Measurements from ENCODE around the gene ANKRD13A.
"Not testable (repeated sequence)": the region's sequence is repeated elsewhere in the genome, so short reads cannot be mapped to it uniquely, and the experiment has no call there.

ANKRD13A gene

DNA sequence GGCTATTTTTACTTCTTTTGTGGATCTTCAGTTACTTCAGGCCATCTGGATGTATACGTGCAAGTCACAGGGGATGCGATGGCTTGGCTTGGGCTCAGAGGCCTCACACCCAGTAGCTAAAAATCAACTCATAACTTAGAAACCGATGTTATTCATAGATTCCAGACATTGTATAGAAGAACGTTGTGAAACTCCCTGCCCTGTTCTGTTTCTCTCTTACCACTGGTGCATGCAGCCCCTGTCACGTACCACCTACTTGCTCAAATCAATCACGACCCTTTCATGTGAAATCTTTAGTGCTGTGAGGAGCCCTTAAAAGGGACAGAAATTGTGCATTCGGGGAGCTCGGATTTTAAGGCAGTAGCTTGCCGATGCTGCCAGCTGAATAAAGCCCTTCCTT, 50.4 kb downstream of the ANKRD13A start:
- DNase-seq: not testable (repeated sequence)

DNA sequence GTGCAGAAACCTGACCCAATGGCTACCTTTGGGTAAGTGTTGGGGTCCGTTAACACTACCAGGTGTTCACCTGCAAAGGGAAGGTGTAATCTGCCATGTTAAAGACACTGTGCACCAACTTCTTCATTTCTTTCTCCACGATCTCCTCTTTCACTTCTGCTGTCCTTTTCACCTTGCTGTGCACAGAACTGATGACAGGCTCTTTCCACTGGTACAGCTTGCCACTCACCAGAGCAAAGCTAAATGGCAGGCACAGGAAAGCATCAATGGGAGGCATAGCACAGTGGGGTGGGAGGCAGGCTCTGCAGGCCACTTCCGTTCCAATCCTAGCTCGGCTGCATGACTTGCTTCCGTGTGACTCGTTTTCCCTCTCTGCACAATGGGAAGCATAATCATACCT, 51.7 kb downstream of the ANKRD13A start:
- no peak for DNase-seq

DNA sequence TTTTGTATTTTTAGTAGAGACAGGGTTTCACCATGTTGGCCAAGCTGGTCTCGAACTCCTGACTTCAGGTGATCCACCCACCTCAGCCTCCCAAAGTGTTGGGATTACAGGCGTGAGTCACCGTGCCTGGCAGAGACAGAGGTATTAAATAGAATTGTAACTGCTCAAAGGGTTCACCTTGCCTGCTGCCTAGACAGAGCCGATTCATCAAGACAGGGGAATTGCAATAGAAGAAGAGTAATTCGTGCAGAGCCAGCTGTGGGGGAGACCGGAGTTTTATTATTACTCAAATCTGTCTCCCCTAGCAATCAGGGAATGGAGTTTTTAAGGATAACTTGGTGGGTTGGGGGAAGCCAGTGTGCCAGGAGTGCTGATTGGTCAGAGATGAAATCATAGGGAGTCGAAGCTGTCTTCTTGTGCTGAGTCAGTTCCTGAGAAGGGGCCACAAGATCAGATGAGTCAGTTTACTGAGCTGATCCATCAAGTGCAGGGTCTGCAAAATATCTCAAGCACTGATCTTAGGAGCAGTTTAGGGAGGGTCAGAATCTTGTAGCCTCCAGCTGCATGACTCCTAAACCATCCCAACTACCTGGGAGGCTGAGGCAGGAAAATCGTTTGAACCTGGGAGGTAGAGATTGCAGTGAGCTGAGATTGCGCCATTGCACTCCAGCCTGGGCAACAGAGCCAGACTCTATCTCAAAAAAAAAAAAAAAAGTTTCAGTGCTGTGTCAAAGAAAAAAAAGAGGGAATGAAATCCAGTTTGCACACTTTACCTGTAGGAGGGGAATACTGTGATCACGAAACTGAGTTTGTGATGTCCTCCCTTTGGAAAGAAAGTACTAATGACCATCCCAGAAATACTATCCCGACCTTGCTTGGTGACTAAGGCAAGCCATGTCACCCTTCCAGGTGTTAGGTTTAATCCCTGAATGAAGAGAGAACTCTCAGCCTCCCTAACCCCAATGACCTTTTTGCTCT, 56.4 kb downstream of the ANKRD13A start:
- not testable (repeated sequence) for DNase-seq

DNA sequence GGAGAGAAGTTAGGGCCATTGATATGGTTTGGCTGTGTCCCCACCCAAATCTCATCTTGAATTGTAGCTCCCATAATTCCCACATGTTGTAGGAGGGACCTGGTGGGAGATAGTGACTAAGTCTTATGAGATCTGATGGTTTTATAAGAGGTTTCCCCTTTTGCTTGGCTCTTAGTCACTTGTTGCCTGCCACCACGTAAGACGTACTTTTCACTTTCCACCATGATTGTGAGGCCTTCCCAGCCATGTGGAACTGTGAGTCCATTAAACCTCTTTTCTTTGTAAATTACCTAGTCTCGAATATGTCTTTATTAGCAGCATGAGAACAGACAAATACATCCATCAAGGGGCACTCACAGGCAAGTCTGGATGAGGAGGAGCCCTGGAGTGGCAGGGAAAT, 57.4 kb downstream of the ANKRD13A start:
- DNase-seq: not testable (repeated sequence)

DNA sequence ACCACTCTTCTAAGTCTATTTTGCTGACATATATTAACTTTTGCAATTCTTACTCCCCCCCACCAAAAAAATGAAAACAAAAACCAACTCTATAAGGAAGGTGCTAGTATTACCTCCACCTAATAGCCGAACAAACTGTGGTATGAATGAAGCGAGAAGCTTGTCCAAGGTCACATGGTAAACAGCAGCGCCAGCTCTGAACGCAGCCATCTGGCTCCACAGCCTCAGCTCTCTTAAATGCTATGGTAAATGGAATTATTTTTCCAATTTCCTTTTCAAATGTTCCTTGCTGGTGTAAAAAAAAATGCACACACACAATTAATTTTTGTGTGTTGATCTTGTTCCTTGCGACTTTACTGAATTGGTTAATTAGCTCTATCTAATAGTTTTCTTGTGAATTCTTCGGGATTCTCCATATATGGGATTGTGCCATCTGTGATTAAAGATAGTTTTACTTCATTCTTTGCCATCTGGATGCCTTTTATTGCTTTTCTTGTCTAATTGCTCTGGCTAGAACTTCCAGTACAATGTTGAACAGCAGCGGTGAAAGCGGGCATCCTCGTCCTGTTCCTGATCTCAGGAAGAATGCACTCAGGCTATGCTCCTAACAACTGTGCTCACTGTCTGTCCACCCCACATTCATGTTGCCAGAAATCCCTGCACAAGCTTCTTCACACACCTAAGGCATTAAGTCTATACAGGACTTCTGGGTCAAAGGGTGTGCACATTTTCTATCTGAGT, 59.8 kb downstream of the ANKRD13A start:
- DNase-seq: peak; percentile 83

DNA sequence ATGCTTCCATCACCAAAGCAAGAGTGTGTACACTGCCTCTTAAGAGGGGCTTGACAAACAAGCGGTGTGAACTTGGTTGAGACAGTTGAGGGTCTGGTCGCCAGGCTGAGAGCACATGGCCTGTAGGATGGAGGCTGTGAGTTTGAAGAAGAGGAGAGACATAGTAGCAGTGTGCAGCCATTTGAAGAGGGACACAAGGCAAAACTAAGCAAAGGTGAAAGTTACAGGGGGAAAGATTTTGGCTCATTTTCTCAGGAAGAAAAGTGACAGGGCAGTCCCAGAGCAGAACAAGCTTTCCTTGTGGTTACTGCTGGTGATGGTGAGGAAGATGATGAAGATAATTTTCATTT, 60.4 kb downstream of the ANKRD13A start:
- DNase-seq: no peak

DNA sequence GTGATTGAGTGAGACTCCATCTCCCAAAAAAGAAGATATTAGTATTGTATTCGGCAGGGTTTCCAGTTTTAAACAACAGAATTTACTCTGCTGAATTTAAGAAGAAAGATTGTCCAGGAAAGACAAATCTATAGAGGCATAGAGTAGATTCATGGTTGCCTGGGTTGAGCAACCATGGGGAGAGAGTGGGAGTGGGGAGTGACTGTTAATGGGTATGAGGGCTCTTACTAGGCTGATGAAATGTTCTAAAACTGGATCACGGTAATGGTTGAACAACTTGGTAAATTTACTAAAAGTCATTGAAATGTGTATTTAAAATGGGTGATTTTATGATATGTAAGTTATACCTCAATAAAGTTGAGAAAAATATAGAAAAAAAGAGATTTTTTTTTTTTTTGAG, 63.0 kb downstream of the ANKRD13A start:
- no peak for DNase-seq

DNA sequence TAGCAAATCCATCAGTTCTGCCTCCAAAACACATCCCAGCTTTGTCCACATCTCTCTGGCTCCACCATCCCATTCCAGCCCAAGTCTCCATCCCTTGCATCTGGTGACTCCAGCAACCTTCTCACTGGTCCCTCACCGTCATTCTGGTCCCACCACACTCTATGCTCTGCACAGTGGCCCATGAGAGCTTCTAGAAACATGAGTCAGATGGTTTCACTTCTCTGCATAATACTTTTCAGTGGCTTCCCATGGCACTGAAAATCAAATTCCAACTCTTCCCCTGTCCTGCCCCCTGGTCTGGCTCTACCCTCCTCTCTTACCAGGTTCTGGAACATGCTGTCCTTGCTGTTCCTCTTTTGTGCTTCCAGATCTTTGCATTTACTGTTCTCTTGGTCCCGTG, 66.3 kb downstream of the ANKRD13A start:
- no peak for DNase-seq

DNA sequence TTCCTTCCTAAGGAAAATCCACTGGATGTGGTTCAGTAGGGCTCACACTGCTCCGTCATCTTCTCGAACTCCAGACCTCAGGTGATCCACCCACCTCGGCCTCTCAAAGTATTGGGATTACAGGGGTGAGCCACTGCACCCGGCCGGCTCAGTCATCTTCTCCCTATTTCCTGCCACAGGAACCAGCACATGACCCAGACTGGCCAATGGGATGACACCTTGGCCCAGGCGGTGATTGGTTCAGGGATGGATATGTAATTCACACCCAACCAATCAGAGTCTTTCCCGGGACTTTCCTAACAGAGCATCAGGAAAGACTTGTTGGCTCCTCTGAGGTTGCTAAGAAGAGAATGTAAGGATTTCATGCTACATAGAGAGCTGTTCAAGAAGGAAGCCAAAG, 68.3 kb downstream of the ANKRD13A start:
- DNase-seq: no peak

DNA sequence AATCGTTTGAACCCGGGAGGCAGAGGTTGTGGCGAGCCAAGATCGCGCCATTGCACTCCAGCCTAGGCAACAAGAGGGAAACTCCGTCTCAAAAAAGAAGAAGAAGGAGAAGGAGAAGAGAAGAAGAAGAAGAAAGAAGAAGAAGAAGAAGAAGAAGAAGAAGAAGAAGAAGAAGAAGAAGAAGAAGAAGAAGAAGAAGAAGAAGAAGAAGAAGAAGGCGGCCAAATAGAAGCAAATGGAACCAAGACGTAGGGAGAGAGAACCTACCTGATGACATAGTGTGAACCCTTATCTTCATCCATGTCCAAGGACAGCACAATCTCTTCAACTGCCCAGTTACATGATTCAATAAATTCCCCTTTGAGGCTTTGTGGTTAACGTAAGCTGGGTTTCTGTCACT, 68.9 kb downstream of the ANKRD13A start:
- not testable (repeated sequence) for DNase-seq

DNA sequence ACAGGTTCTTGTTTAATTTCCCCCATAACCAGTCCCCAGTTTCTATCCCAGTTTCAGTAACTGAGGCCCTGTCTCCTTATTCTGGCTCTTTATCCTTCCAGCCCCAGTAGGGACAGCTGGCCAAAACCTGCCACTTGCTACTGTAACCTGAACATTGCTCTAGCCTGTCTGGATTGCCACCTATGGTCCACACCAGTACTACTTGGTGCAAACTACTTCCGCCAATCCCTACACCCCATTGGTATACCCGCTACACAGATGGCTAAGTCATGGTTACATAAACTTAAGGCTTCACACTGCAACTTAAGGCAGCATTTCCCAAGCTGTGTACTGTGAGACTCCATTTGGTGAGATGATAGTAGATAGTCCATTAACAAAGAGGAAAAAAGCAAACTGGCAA, 69.4 kb downstream of the ANKRD13A start:
- no peak for DNase-seq

DNA sequence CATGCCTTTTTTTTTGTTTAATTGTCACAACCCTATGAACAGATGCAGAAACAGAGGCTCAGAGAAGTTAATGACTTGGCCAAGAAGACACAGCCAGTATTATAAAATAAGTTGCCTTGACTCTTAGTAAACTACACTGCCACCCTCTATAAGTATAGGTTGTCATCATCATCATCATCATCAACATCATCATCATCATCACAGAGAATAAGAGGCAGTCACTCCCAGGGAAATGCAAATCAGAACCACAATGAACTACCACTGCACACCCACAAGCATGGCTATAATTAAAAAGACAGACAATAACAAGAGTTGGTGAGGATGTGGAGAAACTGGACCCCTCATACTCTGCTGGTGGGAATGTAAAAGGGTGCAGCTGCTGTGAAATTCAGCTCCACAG, 72.3 kb downstream of the ANKRD13A start:
- DNase-seq: no peak

DNA sequence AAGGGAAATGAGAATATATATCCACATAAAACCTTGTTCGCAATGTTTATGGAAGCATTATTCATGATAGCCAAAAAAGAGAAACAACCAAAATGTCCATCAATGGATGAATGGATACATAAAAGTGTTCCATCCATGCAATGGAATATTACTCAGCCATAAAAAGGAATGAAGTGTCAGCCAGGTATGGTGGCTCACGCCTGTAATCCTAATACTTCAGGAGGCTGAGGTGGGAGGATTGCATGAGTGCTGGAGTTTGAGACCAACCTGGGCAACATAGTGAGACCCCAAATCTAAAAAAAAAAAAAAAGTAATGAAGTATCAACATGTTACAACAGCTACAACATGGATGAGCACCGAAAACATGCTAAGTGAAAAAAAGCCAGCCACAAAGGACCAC, 72.7 kb downstream of the ANKRD13A start:
- DNase-seq: no peak

DNA sequence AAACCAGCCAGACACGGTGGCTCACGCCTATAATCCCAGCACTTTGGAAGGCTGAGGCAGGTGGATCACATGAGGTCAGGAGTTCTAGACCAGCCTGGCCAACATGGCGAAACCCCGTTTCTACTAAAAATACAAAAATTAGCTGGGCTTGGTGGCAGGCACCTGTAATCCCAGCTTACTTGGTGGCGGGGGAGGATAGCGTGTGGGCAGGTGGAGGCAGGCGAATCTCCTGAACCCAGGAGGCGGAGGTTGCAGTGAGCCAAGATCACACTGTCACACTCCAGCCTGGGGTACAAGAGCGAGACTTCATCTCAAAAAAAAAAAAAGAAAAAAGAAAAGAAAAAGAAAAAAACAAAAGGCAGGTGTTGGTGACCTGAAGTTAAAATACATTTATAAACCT, 73.4 kb downstream of the ANKRD13A start:
- not testable (repeated sequence) for DNase-seq

DNA sequence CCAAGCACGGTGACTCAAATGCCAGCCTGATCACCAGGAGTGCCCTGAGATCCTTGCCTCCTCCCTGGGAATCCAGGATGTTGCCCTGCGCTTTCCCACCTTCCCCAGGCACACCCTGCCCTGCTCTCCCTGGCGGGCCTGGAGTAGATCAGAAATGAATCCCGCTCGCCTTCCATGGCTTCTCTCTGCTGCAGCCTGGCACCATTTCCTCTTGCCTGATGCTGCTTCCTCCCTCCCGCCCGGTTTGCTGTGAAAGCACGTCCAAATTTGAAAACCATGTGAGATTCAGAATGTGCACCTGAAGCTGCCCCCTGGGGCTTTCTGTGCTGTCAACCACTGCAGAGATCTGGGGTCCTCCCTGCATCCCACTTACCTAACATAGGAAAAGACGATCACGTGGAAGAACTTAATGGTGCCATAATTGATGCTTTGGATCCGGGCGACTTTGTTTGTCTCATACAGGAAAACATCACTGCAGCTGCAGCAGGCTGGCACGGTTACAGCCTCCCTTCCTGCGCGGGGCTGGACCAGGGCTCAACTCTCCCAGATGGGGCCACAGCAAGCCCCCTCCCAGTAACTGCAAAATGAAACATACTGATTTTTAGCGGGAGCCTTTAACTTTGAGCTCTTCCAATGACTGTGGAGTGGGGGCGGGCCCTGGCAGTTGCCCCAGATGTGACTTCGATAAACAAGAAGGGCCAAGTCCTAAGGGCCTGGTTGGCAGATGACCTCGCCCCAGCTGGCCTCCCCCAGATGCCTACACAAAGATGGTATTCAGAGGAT, 74.0 kb downstream of the ANKRD13A start:
- DNase-seq: no peak

DNA sequence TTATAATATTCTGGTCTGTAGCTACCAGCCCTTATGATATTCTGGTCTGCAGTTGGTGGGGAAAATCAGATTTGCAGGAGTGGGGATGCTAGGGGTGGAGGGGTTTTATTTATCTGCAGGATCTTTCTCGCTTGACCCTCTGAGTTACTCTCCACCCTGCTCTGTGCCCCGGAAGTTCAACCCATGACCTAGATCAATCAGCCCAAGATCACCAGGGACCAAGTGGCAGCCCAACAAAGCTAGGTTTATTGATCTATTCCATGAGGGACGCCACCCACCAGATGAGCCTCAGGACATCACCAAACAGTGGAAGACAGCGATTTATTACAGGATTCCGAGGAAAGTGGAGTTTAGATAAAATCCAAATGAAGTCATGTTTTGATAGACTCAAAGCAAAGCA, 74.9 kb downstream of the ANKRD13A start:
- DNase-seq: no peak

DNA sequence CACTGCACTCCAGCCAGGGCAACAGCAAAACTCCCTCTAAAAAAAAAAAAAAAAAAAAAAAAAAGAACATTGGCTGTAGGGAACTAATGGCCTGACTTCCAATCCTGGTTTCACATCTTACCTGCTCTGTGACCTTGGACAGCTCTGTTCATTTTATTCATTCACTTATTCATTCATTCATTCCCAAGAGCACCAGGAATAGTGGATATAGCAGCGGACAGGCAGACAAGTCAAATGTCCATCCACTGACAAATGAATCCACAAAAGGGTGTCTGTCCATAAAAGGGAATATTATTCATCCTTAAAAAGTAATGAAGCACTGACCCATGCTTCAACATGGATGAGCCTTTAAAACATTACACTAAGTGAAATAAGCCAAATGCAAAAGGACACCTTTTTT, 76.7 kb downstream of the ANKRD13A start:
- no peak for DNase-seq

DNA sequence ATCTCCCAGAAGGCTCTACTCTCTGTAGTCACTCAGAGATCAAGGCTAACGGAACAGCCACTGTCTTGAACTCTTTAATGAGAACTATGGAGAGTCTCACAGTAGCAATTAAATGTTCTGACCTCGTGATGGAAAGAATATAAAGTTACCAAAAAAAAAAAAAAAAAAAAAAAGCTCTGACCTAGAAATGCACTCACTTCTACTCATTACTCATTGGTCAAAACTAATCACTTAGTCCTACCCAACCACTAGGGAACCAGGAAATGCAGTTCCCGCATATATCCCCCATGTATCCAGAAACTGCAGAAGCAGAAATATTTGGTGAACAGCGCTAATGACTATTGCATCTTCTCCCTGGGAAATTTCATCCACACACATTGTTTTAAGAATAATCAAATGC, 78.6 kb downstream of the ANKRD13A start:
- DNase-seq: no peak

DNA sequence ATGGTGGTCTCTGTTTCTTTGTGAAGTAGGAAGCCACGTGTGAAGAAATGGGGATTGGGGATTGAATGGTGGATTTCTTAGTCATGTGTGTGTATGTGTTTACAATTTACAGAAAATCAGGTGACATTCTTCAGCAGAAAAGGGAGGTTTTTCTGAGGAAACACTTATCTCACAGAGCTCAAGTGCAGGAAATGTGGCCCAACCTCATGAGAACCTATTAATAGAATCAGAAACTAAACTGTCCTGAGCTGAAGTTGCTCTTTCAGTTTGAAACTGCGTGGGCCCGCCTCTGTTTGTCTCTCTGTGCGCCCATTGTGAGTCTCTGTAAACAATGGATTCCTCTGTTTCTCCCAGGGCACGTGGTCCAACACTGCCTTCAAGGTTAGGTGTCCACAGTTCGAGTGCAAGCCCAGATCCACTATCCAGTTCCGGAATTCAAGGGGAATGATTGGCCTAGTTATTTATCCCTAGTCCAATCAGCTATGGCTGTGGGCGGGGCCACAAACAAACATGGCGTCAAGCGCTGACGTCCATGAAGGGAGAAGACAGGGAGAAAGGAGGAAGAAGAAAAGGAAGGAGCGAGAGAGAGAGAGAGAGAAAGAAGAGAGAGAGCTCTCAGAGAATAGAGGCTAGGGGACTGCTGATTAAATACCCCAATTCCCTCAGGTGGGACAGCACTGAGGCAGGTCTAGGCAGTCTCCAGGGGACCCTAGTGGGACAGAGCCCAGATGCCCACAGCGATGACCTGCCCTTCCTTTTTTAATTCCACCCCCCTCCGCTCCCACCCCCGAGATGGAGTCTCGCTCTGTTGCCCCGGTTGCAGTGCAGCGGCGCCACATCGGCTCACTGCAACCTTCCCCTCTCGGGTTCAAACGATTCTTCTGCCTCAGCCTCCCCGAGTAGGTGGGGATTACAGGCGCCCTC, 80.5 kb downstream of the ANKRD13A start:
- no peak for DNase-seq

DNA sequence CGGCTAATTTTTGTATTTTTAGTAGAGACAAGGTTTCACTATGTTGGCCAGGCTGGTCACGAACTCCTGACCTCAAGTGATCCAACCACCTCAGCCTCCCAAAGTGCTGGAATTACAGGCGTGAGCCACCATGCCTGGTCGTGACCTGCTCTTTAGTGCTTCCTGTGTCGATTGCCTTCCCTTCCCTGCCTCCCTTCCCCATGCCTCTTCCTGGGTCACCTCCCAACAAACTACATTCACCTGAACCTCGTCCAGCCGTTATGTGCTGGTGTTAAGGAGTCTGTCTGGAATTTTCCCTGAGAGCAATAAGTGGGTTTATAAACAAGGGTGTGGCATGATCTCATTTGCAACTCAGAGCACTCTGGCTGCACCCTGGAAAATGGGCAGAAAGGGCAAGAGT, 81.2 kb downstream of the ANKRD13A start:
- no peak for DNase-seq

DNA sequence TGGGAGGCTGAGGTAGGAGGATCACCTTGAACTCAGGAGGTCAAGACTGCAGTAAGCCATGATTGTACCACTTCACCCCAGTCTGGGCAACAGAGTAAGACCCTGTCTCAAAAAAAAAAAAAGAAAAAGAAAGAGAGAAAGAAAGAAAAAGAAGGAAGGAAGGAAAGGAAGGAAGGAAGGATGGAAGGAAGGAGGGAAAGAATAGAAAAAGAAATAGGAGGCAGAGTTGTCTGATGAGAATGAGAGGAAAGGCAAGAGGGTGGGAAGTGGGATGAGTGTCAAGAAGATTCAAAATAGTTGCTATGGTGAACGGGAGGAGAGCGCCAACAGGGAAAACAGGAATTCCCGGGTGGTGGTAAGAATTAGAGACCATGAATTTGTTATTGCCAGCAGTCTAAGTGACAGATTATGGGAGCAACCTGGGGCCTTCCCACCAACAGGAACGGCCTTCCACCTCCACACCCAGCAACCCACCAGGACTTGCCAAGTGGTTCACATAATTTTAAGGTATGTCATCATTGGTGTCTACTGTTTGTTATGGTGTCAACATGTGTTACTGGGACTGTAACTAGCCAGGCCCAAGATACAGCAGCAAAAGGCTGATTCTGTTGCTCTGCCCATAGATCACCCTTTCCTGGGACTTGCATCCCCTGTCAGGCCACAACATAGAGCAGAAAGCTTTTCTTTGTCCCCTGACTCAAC, 85.2 kb downstream of the ANKRD13A start:
- no peak for DNase-seq

DNA sequence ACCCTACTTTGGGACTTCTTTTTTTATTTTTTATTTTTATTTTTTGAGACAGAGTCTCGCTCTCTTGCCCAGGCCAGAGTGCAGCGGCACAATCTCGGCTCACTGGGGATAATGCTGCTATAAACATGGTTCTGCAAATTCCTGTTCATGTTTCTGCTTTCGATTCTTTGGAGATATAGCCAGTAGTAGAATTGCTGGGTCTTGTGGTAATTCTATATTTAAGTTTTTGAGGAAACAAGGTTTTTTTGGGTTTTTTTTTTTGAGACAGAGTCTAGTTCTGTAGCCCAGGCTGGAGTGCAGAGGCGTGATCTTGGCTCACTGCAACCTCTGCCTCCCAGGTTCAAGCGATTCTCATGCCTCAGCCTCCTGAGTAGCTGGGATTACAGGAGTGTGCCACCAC, 89.0 kb downstream of the ANKRD13A start:
- not testable (repeated sequence) for DNase-seq
